Measurements from ENCODE around the gene ALG11.

The ALG11 gene

GRCh38 chr13:52051400-52051799 lies 39.2 kb downstream of the ALG11 start:
- TF ChIP-seq REST (IDR thresholded peaks at IDR 0.05; ENCODE audit: insufficient read depth in 1 of 2, low read depth in 2 of 2, low read length in 2 of 2) = no peak
- TF ChIP-seq FOXP2 (optimal IDR thresholded peaks at IDR 0.05; ENCODE audit: borderline replicate concordance, extremely low read depth, extremely low read length, insufficient read depth) = no peak
- no peak for TF ChIP-seq TAF1 (IDR thresholded peaks at IDR 0.05; ENCODE audit: borderline replicate concordance, insufficient read depth, low read length)
- no peak for TF ChIP-seq POLR2AphosphoS5 (IDR thresholded peaks at IDR 0.05; ENCODE audit: low read depth, low read length)
- TF ChIP-seq SIN3A (IDR thresholded peaks at IDR 0.05; ENCODE audit: borderline replicate concordance, insufficient read depth, low read length) = no peak

- TF ChIP-seq SIN3A (IDR thresholded peaks at IDR 0.05; ENCODE audit: borderline replicate concordance, insufficient read depth, low read length) (no peak), POLR2AphosphoS5 (IDR thresholded peaks at IDR 0.05; ENCODE audit: low read depth, low read length) (no peak), REST (IDR thresholded peaks at IDR 0.05; ENCODE audit: insufficient read depth in 1 of 2, low read depth in 2 of 2, low read length in 2 of 2) (no peak), FOXP2 (optimal IDR thresholded peaks at IDR 0.05; ENCODE audit: borderline replicate concordance, extremely low read depth, extremely low read length, insufficient read depth) (no peak), TAF1 (IDR thresholded peaks at IDR 0.05; ENCODE audit: borderline replicate concordance, insufficient read depth, low read length) (no peak)
These were observed 41.3 kb downstream of the ALG11 start for GRCh38 chr13:52053460-52053859.

GRCh38 chr13:52061587-52061986 lies 49.4 kb downstream of the ALG11 start:
- TF ChIP-seq REST (IDR thresholded peaks at IDR 0.05; ENCODE audit: insufficient read depth in 1 of 2, low read depth in 2 of 2, low read length in 2 of 2) = no peak

- TF ChIP-seq TAF1 (IDR thresholded peaks at IDR 0.05; ENCODE audit: borderline replicate concordance, insufficient read depth, low read length) (no peak), FOXP2 (optimal IDR thresholded peaks at IDR 0.05; ENCODE audit: borderline replicate concordance, extremely low read depth, extremely low read length, insufficient read depth) (no peak), POLR2AphosphoS5 (IDR thresholded peaks at IDR 0.05; ENCODE audit: low read depth, low read length) (no peak), SIN3A (IDR thresholded peaks at IDR 0.05; ENCODE audit: borderline replicate concordance, insufficient read depth, low read length) (no peak), REST (IDR thresholded peaks at IDR 0.05; ENCODE audit: insufficient read depth in 1 of 2, low read depth in 2 of 2, low read length in 2 of 2) (no peak)
These were observed 55.0 kb downstream of the ALG11 start for GRCh38 chr13:52067237-52067636.

GRCh38 chr13:52070929-52071523 lies 58.8 kb downstream of the ALG11 start:
- TF ChIP-seq REST (IDR thresholded peaks at IDR 0.05; ENCODE audit: insufficient read depth in 1 of 2, low read depth in 2 of 2, low read length in 2 of 2) = no peak
- TF ChIP-seq POLR2AphosphoS5 (IDR thresholded peaks at IDR 0.05; ENCODE audit: low read depth, low read length) = no peak
- TF ChIP-seq SIN3A (IDR thresholded peaks at IDR 0.05; ENCODE audit: borderline replicate concordance, insufficient read depth, low read length) = no peak
- no peak for TF ChIP-seq TAF1 (IDR thresholded peaks at IDR 0.05; ENCODE audit: borderline replicate concordance, insufficient read depth, low read length)
- no peak for TF ChIP-seq FOXP2 (optimal IDR thresholded peaks at IDR 0.05; ENCODE audit: borderline replicate concordance, extremely low read depth, extremely low read length, insufficient read depth)
